Measurements from ENCODE around the gene SDR42E2.
A peak's percentile ranks its signal among the peaks of the same experiment; 100 is the strongest.

DNA sequence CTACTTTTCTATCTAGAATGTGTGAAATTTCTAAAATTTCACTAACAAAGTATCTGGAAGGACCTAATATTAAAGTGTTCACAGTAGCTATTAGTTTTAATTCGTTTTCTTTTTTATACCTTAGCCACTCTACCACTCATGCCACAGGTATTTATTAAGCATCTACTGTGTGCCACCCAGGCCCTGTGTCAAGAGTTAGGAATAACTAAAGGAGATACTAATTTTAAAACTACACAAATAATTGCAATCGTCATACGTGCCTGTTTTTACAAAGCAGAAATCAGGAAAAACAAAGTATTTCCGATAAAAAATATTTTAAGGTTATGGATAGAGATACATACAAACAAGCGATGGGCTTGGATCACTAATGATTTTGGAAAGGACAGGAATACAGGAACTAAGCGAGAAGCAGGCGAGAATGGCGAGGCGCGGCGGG, 43.3 kb downstream of the SDR42E2 start:
- no peak for TF ChIP-seq EZH2 (IDR thresholded peaks at IDR 0.05; ENCODE audit: borderline replicate concordance, low read depth, low read length, severe bottlenecking)
- TF ChIP-seq JUN (IDR thresholded peaks at IDR 0.05; ENCODE audit: borderline replicate concordance, insufficient read depth, insufficient read length, low read depth): no peak
- TF ChIP-seq, protein P1, sequence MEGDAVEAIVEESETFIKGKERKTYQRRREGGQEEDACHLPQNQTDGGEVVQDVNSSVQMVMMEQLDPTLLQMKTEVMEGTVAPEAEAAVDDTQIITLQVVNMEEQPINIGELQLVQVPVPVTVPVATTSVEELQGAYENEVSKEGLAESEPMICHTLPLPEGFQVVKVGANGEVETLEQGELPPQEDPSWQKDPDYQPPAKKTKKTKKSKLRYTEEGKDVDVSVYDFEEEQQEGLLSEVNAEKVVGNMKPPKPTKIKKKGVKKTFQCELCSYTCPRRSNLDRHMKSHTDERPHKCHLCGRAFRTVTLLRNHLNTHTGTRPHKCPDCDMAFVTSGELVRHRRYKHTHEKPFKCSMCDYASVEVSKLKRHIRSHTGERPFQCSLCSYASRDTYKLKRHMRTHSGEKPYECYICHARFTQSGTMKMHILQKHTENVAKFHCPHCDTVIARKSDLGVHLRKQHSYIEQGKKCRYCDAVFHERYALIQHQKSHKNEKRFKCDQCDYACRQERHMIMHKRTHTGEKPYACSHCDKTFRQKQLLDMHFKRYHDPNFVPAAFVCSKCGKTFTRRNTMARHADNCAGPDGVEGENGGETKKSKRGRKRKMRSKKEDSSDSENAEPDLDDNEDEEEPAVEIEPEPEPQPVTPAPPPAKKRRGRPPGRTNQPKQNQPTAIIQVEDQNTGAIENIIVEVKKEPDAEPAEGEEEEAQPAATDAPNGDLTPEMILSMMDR (IDR thresholded peaks at IDR 0.05; ENCODE audit: extremely low read depth in 1 of 2, insufficient read depth in 1 of 2, low read depth in 1 of 2, low read length in 2 of 2): no peak
- TF ChIP-seq, protein P2, sequence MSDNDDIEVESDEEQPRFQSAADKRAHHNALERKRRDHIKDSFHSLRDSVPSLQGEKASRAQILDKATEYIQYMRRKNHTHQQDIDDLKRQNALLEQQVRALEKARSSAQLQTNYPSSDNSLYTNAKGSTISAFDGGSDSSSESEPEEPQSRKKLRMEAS (IDR thresholded peaks at IDR 0.05; ENCODE audit: insufficient read depth, insufficient read length): no peak
- TF ChIP-seq POLR2AphosphoS5 (IDR thresholded peaks at IDR 0.05; ENCODE audit: insufficient read depth, low read depth, low read length): no peak
- peak; percentile 78 for TF ChIP-seq POLR2A (IDR thresholded peaks at IDR 0.05; ENCODE audit: low read depth, low read length)
